GM12878 (cell line): Measurements from ENCODE around the gene UBXN4. TPM values are rescaled to one million over a fixed set of nuclear protein-coding genes. Genes with fewer than 3 reads are reported as not detected.

Experiments
- ATAC-seq: fragments of 200-7000 bp; cut with Tn5 transposase; 3 replicates; pipeline ENCODE4 v1.9.1; 2020; ENCODE audit warnings: mild to moderate bottlenecking, moderate library complexity
- BruUV-seq: library from RNA; stranded (reverse); fragments of 400-500 nt; replicated peaks from 2 replicates; lab custom pipeline; 2021; lab: Mats Ljungman, UMichigan
- CTCF ChIA-PET: fragments of 300-600 bp; sonication (Branson Sonifier 250); formaldehyde crosslinking; extraction: SDS; loops from one replicate; lab custom pipeline; 2021; ENCODE audit warnings: inconsistent platforms; lab: Yijun Ruan, JAX
- POLR2A ChIA-PET: fragments of 350-600 bp; formaldehyde crosslinking; extraction: SDS; loops from one replicate; lab custom pipeline; 2021; ENCODE audit warnings: inconsistent platforms; lab: Charles Lee
- RAD21 ChIA-PET: fragments of 300-600 bp; sonication (Branson Sonifier 250); formaldehyde crosslinking; loops from one replicate; lab custom pipeline; 2023; ENCODE audit warnings: antibody characterized with exemption; ENCODE audit not compliant: unreplicated experiment; lab: Charles Lee
- SMC1A ChIA-PET: fragments of 300-600 bp; sonication (Branson Sonifier 250); formaldehyde crosslinking; loops from one replicate; lab custom pipeline; 2023; ENCODE audit not compliant: unreplicated experiment, uncharacterized antibody; lab: Charles Lee
- DNase-seq: peaks from one replicate; pipeline ENCODE4 v3.0.0-alpha.2; 2011; ENCODE audit warnings: low read depth, low spot score
- FAIRE-seq: peaks from 3 replicates; lab custom pipeline; 2011; peaks lifted over from hg19 to GRCh38; lab: Jason Lieb, UNC
- H2AFZ ChIP-seq: 2 replicates; pipeline ENCODE4 v1.6.0; 2011; ENCODE audit warnings: low read depth, low read length, control low read depth; ENCODE audit not compliant: control insufficient read depth
- H3K27ac ChIP-seq: 2 replicates; pipeline ENCODE4 v1.5.1; 2011; ENCODE audit warnings: control low read depth; ENCODE audit not compliant: control insufficient read depth, insufficient read depth
- H3K27me3 ChIP-seq, 2 experiments: replicated peaks in 1 of 2; 2 replicates each; pipeline versions ENCODE4 v1.6.0 to v1.6.1; 2011; ENCODE audit warnings: low read length in 1 of 2; ENCODE audit not compliant: control insufficient read depth in 2 of 2, insufficient read depth in 2 of 2
- H3K36me3 ChIP-seq, 2 experiments: 2 replicates each; pipeline ENCODE4 v1.5.1; 2011; ENCODE audit warnings: low read length in 1 of 2; ENCODE audit not compliant: control insufficient read depth in 2 of 2, insufficient read depth in 2 of 2
- H3K4me1 ChIP-seq: 2 replicates; pipeline ENCODE4 v1.6.1; 2011; ENCODE audit warnings: mild to moderate bottlenecking, low read length, moderate library complexity, mixed read lengths; ENCODE audit not compliant: control insufficient read depth, insufficient read depth
- H3K4me2 ChIP-seq: 2 replicates; pipeline ENCODE4 v1.6.0; 2011; ENCODE audit warnings: control low read depth; ENCODE audit not compliant: control insufficient read depth, insufficient read depth
- H3K4me3 ChIP-seq: fragments of 200-600 bp; sonication (generic); 2 replicates; pipeline ENCODE4 v1.5.1; 2016
- H3K79me2 ChIP-seq: 2 replicates; pipeline ENCODE4 v1.6.0; 2011; ENCODE audit warnings: low read length; ENCODE audit not compliant: control insufficient read depth, insufficient read depth
- H3K9ac ChIP-seq: 2 replicates; pipeline ENCODE4 v1.8.0; 2011; ENCODE audit warnings: low read length, control low read depth, mixed read lengths; ENCODE audit not compliant: control insufficient read depth, insufficient read depth
- H3K9me3 ChIP-seq: replicated peaks from 3 replicates; pipeline ENCODE4 v1.5.1; 2011; ENCODE audit warnings: mild to moderate bottlenecking, low read length; ENCODE audit not compliant: control insufficient read depth, insufficient read depth
- H4K20me1 ChIP-seq: 2 replicates; pipeline ENCODE4 v1.6.0; 2011; ENCODE audit not compliant: control insufficient read depth, insufficient read depth
- BMI1 ChIP-seq: fragments of 450-650 bp; IDR thresholded peaks from 2 replicates; pipeline ENCODE4 v1.6.1; 2016; ENCODE audit warnings: mild to moderate bottlenecking, moderate library complexity, borderline replicate concordance
- CEBPZ ChIP-seq: fragments of 150-350 bp; IDR thresholded peaks from 2 replicates; pipeline ENCODE4 v1.6.1; 2016; ENCODE audit warnings: low read depth, low read length
- CTCF ChIP-seq, 3 experiments: IDR thresholded peaks in 2 of 3; conservative IDR thresholded peaks in 1 of 3; 2 replicates each; pipeline ENCODE4 v1.5.1; 2011; ENCODE audit warnings: low read depth in 3 of 3, low read length in 3 of 3, mild to moderate bottlenecking in 3 of 3, control low read depth in 2 of 3, moderate library complexity in 2 of 3, inconsistent platforms in 1 of 3, mixed read lengths in 1 of 3; ENCODE audit not compliant: control insufficient read depth in 2 of 3, insufficient read depth in 1 of 3; ENCODE audit errors: extremely low read depth in 1 of 3
- DPF2 ChIP-seq: fragments of 450-650 bp; IDR thresholded peaks from 2 replicates; pipeline ENCODE4 v1.6.1; 2017; ENCODE audit warnings: mild to moderate bottlenecking
- HDAC2 ChIP-seq: fragments of 200-600 bp; sonication (generic); IDR thresholded peaks from 2 replicates; pipeline ENCODE4 v1.6.1; 2017
- PKNOX1 ChIP-seq: fragments of 450-650 bp; IDR thresholded peaks from 2 replicates; pipeline ENCODE4 v1.6.1; 2016; ENCODE audit warnings: mild to moderate bottlenecking
- REST ChIP-seq: IDR thresholded peaks from 2 replicates; pipeline ENCODE4 v1.6.1; 2012; ENCODE audit warnings: mild to moderate bottlenecking, low read depth, low read length
- STAT1 ChIP-seq: fragments of 450-650 bp; conservative IDR thresholded peaks from 2 replicates; pipeline ENCODE4 v1.6.1; 2014; ENCODE audit warnings: antibody characterized with exemption, mild to moderate bottlenecking
- SUPT20H ChIP-seq: IDR thresholded peaks from 2 replicates; pipeline ENCODE4 v1.6.1; 2011; ENCODE audit warnings: low read depth, mild to moderate bottlenecking, low read length, moderate library complexity, borderline replicate concordance; ENCODE audit not compliant: control insufficient read depth
- USF1 ChIP-seq: IDR thresholded peaks from 2 replicates; pipeline ENCODE4 v1.6.1; 2011; ENCODE audit warnings: borderline replicate concordance, low read depth, mild to moderate bottlenecking, moderate library complexity, mixed read lengths, low read length; ENCODE audit not compliant: insufficient read depth; ENCODE audit errors: extremely low read length
- YBX1 ChIP-seq: fragments of 450-650 bp; IDR thresholded peaks from 2 replicates; pipeline ENCODE4 v1.6.1; 2016; ENCODE audit warnings: antibody characterized with exemption
- ZNF207 ChIP-seq: fragments of 450-650 bp; IDR thresholded peaks from 2 replicates; pipeline ENCODE4 v1.6.1; 2014; ENCODE audit warnings: antibody characterized with exemption, mild to moderate bottlenecking, borderline replicate concordance
- ZNF622 ChIP-seq: fragments of 450-650 bp; IDR thresholded peaks from 2 replicates; pipeline ENCODE4 v1.6.1; 2017; ENCODE audit warnings: mild to moderate bottlenecking, inconsistent platforms
- WGBS: methylation state at CpG from one replicate; pipeline ENCODE4 v1.1.6; 2016; ENCODE audit warnings: low lambda C conversion rate; ENCODE audit not compliant: insufficient replicate concordance, insufficient coverage; ENCODE audit errors: missing lambda C conversion rate; 5-methylcytosine and 5-hydroxymethylcytosine counted together
- in situ Hi-C: fragments of 300-500 bp; cut with MboI; formaldehyde crosslinking; loops from 9 replicates; pipeline ENCODE4 v1.14.3; 2018; ENCODE audit warnings: mixed read lengths
- intact Hi-C: fragments of 100-400 bp; cut with micrococcal nuclease; formaldehyde crosslinking; loops from one replicate; pipeline ENCODE4 v1.14.2; 2022; ENCODE audit not compliant: unreplicated experiment
- polyA plus RNA-seq, 11 experiments: library from polyadenylated mRNA; depleted of rRNA in 4 of 11; unstranded in 6 of 11; stranded (reverse) in 5 of 11; fragments of >200 nt; fragmentation: Nextera tagmentation in 4 of 11; fragmentation: Illumina TruSeq in 1 of 11; extraction: Ambion mirVana in 4 of 11; extraction: Trizol in 1 of 11; gene quantifications; 1 replicate in 1 of 11; 2 replicates in 10 of 11; pipeline versions ENCODE4 v1.2.1 to v1.2.3, GENCODE V29; 2011 to 2016; ENCODE audit warnings: inconsistent platforms in 2 of 11, missing spikeins in 2 of 11, low read depth in 1 of 11
- total RNA-seq, 4 experiments: library from RNA; depleted of rRNA in 3 of 4; stranded (reverse); fragments of >200 nt in 3 of 4; fragmentation: Illumina TruSeq in 1 of 4; extraction: Trizol in 1 of 4; gene quantifications; 2 replicates each; pipeline versions ENCODE4 v1.2.1 to v1.2.3, GENCODE V29; 2013 to 2021

The UBXN4 gene
- total and polyA plus RNA-seq, 10 of the 15 experiments (the other 5 are each of a cell fraction or from before 2014, with no cell fraction given): 52.6 to 133 (median 71.9) TPM

- Histone ChIP-seq H3K9me3 (no peaks in the 10 kb centered on the region), H3K27me3 (no peaks in the 10 kb centered on the region), H3K9ac (no peak overlapping the region), H2AFZ (no peak overlapping the region), H3K36me3 (no peaks in the 10 kb centered on the region), H3K79me2 (no peaks in the 10 kb centered on the region), H3K4me1 (no peaks in the 10 kb centered on the region), H4K20me1 (no peaks in the 10 kb centered on the region), H3K4me3 (no peak overlapping the region), H3K4me2 (no peak overlapping the region), H3K27ac (no peak overlapping the region)
- intact Hi-C loops (no loop called here), in situ Hi-C loops (no loop called here)
- no peak for FAIRE-seq
- WGBS: 100% methylated on average over 2 of the region's 2 CpGs
- DNase-seq: no peak
- ChIA-PET RAD21 (no interaction called here), SMC1A (interaction anchor here (1.1 to 1.4 kb wide), 3 partner anchors 9 to 691 kb away, joined by 3 to 4 read pairs (median 4); no protein-coding TSS in a partner anchor), POLR2A (no interaction called here), CTCF (interaction anchor here (1.2 to 1.6 kb wide), 3 partner anchors 9 to 15 kb away, joined by 3 to 6 read pairs (median 4); no protein-coding TSS in a partner anchor)
- BruUV-seq: no TSS peak
- ATAC-seq: no peak
- TF ChIP-seq PKNOX1 (no peak), ZNF622 (no peak), HDAC2 (no peak), CTCF (IDR thresholded peaks at IDR 0.05 in 2 of 3, conservative IDR thresholded peaks at IDR 0.05 in 1 of 3; ENCODE audit: control insufficient read depth in 2 of 3, extremely low read depth in 1 of 3, insufficient read depth in 1 of 3, low read depth in 3 of 3, low read length in 3 of 3) (no peak), YBX1 (no peak), CEBPZ (no peak), USF1 (no peak), REST (no peak), DPF2 (no peak), BMI1 (no peak), SUPT20H (no peak), ZNF207 (no peak), STAT1 (no peak)
These were observed 46.9 kb upstream of the UBXN4 start for GRCh38 chr2:135694711-135695110.
